GM23338 (cell line): ENCODE data around the gene AANAT. TPM values are rescaled to one million over a fixed set of nuclear protein-coding genes. Genes with fewer than 3 reads are reported as not detected.

Experiments
- CREB1 ChIP-seq: fragments of 250-450 bp; sonication (Bioruptor Pico); IDR thresholded peaks from 2 replicates; pipeline ENCODE4 v1.5.0; 2020; ENCODE audit warnings: low read depth, mild to moderate bottlenecking, moderate library complexity
- EZH2 ChIP-seq: fragments of 200-600 bp; sonication (generic); IDR thresholded peaks from one replicate; pipeline ENCODE4 v1.8.0; 2017; ENCODE audit warnings: antibody characterized with exemption, mild to moderate bottlenecking, low read depth; ENCODE audit not compliant: unreplicated experiment
- EZH2phosphoT487 ChIP-seq: fragments of 200-600 bp; sonication (generic); IDR thresholded peaks from one replicate; pipeline ENCODE4 v1.8.1; 2018; ENCODE audit warnings: antibody characterized with exemption; ENCODE audit not compliant: unreplicated experiment
- JUNB ChIP-seq: IDR thresholded peaks from one replicate; pipeline ENCODE4 v1.6.1; 2016; ENCODE audit warnings: antibody characterized with exemption; ENCODE audit not compliant: unreplicated experiment
- NANOG ChIP-seq: IDR thresholded peaks from 2 replicates; pipeline ENCODE4 v1.6.1; 2016; ENCODE audit warnings: antibody characterized with exemption, borderline replicate concordance
- POLR2AphosphoS5 ChIP-seq: IDR thresholded peaks from 2 replicates; pipeline ENCODE4 v1.6.1; 2016; ENCODE audit warnings: antibody characterized with exemption, low read depth
- REST ChIP-seq: IDR thresholded peaks from one replicate; pipeline ENCODE4 v1.6.1; 2018; ENCODE audit warnings: antibody characterized with exemption; ENCODE audit not compliant: unreplicated experiment
- STAT1 ChIP-seq: IDR thresholded peaks from one replicate; pipeline ENCODE4 v1.6.1; 2016; ENCODE audit warnings: antibody characterized with exemption; ENCODE audit not compliant: unreplicated experiment
- ZNF114 ChIP-seq: fragments of 250-450 bp; sonication (Bioruptor Pico); IDR thresholded peaks from 2 replicates; pipeline ENCODE4 v1.5.0; 2020; ENCODE audit warnings: mild to moderate bottlenecking, moderate library complexity
- polyA plus RNA-seq: library from polyadenylated mRNA; unstranded; fragments of >200 nt; fragmentation: Nextera tagmentation; extraction: Ambion mirVana; gene quantifications from 2 replicates; pipeline ENCODE4 v1.2.1, GENCODE V29; 2016
- total RNA-seq: library from RNA; depleted of rRNA; stranded (reverse); fragments of >200 nt; shearing (Covaris generic); gene quantifications from 2 replicates; pipeline ENCODE4 v1.2.3, GENCODE V29; 2014; rRNA removed
- TF ChIP-seq, protein P1 (sequence below): IDR thresholded peaks from 2 replicates; pipeline ENCODE4 v1.6.1; 2016; ENCODE audit warnings: antibody characterized with exemption

The AANAT gene
- total and polyA plus RNA-seq, 2 experiments from 2014 or later, result 0.28 to 1.0 TPM

DNA sequence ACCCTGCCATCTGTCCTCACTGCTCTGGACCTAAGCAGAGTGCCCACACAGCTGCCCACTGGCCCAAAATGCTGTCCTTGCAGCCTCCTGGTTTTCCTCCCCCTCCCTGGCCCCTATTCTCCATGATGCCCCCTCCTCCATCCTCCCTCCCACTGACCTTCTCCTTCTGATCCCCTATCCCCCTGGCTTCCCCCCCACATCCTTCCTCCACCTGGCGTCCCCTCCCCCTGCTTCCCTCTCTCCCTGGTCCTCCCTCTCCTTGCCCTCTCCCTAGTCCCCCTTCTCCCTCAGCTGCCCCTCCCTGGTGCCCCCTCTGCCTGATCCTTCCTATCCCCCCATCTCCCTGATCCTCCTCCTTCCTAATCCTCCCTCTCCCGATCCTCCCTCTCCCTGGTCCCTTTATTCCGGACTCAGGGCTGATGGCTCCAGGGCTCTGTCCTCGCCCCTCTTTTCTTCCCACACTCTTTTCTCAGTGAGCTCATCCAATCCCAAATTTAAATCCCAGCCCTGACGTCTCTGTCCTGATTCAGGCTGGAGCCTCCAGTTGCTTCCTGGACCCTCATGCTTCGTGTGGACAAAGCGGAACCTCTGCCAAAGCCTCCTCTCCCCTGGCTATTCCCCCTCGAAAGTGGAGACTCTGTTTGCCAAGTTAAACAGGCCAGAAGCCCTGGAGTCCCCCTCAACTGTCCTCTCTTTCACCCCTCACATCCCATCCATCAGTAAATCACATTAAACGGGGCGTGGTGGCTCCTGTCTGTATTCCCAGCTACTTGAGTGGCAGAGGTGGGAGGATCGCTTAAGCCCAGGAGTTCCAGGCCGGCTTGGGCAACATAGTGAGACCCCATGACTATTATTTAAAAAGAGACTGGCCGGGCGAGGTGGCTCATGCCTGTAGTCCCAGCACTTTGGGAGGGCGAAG, 51.9 kb downstream of the AANAT start (continued):
- TF ChIP-seq EZH2phosphoT487 (no peak), EZH2 (no peak), POLR2AphosphoS5 (no peak), JUNB (no peak), CREB1 (CRISPR knock-in tag) (no peak), ZNF114 (CRISPR knock-in tag) (no peak), REST (no peak), STAT1 (no peak), NANOG (no peak)
- TF ChIP-seq, protein P1, sequence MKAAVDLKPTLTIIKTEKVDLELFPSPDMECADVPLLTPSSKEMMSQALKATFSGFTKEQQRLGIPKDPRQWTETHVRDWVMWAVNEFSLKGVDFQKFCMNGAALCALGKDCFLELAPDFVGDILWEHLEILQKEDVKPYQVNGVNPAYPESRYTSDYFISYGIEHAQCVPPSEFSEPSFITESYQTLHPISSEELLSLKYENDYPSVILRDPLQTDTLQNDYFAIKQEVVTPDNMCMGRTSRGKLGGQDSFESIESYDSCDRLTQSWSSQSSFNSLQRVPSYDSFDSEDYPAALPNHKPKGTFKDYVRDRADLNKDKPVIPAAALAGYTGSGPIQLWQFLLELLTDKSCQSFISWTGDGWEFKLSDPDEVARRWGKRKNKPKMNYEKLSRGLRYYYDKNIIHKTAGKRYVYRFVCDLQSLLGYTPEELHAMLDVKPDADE, result no peak

Other genes with a start within 250 kb of the AANAT start
- gene RNF157, start 227.1 kb upstream of the AANAT start, total RNA-seq, result 11.7 and 13.8 TPM in 2 replicates
- gene RNF157, start 227.1 kb upstream of the AANAT start, polyA plus RNA-seq, result 7.8 and 8.5 TPM in 2 replicates
- 3.1 and 3.5 TPM in 2 replicates for gene UBALD2, start 202.3 kb upstream of the AANAT start, total RNA-seq
- 2.2 and 3.3 TPM in 2 replicates for gene UBALD2, start 202.3 kb upstream of the AANAT start, polyA plus RNA-seq
- 3.7 and 4.0 TPM in 2 replicates for gene QRICH2, start 159.3 kb upstream of the AANAT start, total RNA-seq
- 1.1 and 2.2 TPM in 2 replicates for gene QRICH2, start 159.3 kb upstream of the AANAT start, polyA plus RNA-seq
- 47.9 and 58.8 TPM in 2 replicates for gene PRPSAP1, start 113.7 kb upstream of the AANAT start, total RNA-seq
- 31.5 and 39.5 TPM in 2 replicates for gene PRPSAP1, start 113.7 kb upstream of the AANAT start, polyA plus RNA-seq
- 3.2 and 7.4 TPM in 2 replicates for gene SPHK1, start 83.0 kb upstream of the AANAT start, total RNA-seq
- 0.63 and 1.3 TPM in 2 replicates for gene SPHK1, start 83.0 kb upstream of the AANAT start, polyA plus RNA-seq
- 73.7 and 79.4 TPM in 2 replicates for gene UBE2O, start 14.5 kb upstream of the AANAT start, total RNA-seq
- 30.4 and 30.9 TPM in 2 replicates for gene UBE2O, start 14.5 kb upstream of the AANAT start, polyA plus RNA-seq
- 19.5 and 29.5 TPM in 2 replicates for gene RHBDF2, start 33.8 kb downstream of the AANAT start, total RNA-seq
- gene RHBDF2, start 33.8 kb downstream of the AANAT start, polyA plus RNA-seq, result 9.4 and 10.5 TPM in 2 replicates
- 1.7 and 2.1 TPM in 2 replicates for gene CYGB, start 70.1 kb downstream of the AANAT start, total RNA-seq
- 0.85 and 1.2 TPM in 2 replicates for gene CYGB, start 70.1 kb downstream of the AANAT start, polyA plus RNA-seq
- 0.38 and 0.50 TPM in 2 replicates for gene PRCD, start 72.4 kb downstream of the AANAT start, total RNA-seq
- gene PRCD, start 72.4 kb downstream of the AANAT start, polyA plus RNA-seq, result 1.6 and 2.5 TPM in 2 replicates
- 0.31 TPM in 1 of 2 replicates, not detected in the other for gene ST6GALNAC2, start 118.3 kb downstream of the AANAT start, total RNA-seq
- gene ST6GALNAC2, start 118.3 kb downstream of the AANAT start, polyA plus RNA-seq, result not detected in 2 replicates
- gene ST6GALNAC1, start 176.2 kb downstream of the AANAT start, total RNA-seq, result not detected in 2 replicates
- not detected in 2 replicates for gene ST6GALNAC1, start 176.2 kb downstream of the AANAT start, polyA plus RNA-seq
- 29.2 and 46.6 TPM in 2 replicates for gene MXRA7, start 243.4 kb downstream of the AANAT start, total RNA-seq
- gene MXRA7, start 243.4 kb downstream of the AANAT start, polyA plus RNA-seq, result 11.4 and 12.1 TPM in 2 replicates